ENCODE measurements around the gene UBE2G1. TPM values are rescaled to one million over a fixed set of nuclear protein-coding genes. Genes with fewer than 3 reads are reported as not detected.

Gene UBE2G1
- total and polyA plus RNA-seq, 10 of the 15 experiments (the other 5 are each of a cell fraction or from before 2014, with no cell fraction given): 24.4 to 139 (median 77.4) TPM

DNA sequence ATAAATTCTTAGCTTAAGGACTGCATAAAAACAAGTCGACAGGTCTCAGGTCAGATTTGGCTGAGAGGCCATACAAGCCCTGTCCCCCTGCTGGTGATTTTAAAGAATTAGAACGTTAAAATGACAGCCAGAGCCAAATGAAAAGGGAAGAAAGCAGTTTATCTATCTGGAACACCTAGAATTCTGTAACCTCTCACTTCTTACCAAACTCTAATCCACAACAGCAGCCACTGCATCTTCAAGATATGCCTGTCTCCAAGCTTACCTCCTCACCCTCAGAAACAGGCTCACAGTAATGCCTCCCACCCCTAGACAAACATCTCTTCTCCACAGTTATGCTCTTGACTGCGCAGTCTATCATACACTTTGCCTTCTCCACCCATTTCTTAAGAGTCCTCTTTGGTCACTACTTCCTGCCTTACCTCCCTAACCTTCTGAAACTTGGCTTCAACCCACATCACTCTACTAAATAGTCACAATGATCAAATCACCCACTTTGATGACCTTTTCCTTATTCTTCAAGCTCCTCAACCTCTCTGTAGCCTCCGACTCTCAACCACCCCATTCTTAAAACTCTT lies 116.9 kb downstream of the UBE2G1 start:
- ChIA-PET POLR2A (interaction anchor here (0.5 to 1.3 kb wide), 3 partner anchors 11 to 93 kb away, joined by 3 to 5 read pairs (median 4); no protein-coding TSS in a partner anchor), SMC1A (ENCODE audit: uncharacterized antibody, unreplicated experiment) (interaction anchor here (0.6 to 5.6 kb wide), 10 partner anchors 11 to 124 kb away, joined by 3 to 38 read pairs (median 4); partner anchors contain the start of gene ANKFY1), CTCF (interaction anchor here (0.7 to 6.2 kb wide), 17 partner anchors 9 to 293 kb away, joined by 3 to 47 read pairs (median 5); partner anchors contain the start of gene ANKFY1), RAD21 (ENCODE audit: unreplicated experiment) (interaction anchor here (0.8 to 1.7 kb wide), 4 partner anchors 14 to 163 kb away, joined by 3 to 6 read pairs (median 3); partner anchors contain the start of gene ANKFY1)
- H3K79me2 ChIP-seq (ENCODE audit: control insufficient read depth, insufficient read depth, low read length): peaks cover 68% of the 10 kb centered on the region
- H2AFZ ChIP-seq (ENCODE audit: control insufficient read depth, low read depth, low read length): no peak overlapping the region
- ATAC-seq (peak; percentile 79), FAIRE-seq (peak; percentile 65), DNase-seq (ENCODE audit: low read depth, low spot score) (no peak)
- intact Hi-C loops (cut with micrococcal nuclease; ENCODE audit: unreplicated experiment): loop anchor here (5.0 kb wide), 1 partner anchor 32 kb away; no protein-coding TSS in a partner anchor
- no peaks in the 10 kb centered on the region for H3K27me3 ChIP-seq (replicated peaks in 1 of 2; ENCODE audit: control insufficient read depth in 2 of 2, insufficient read depth in 2 of 2, low read length in 1 of 2)
- no peak overlapping the region for H3K4me2 ChIP-seq (ENCODE audit: control insufficient read depth, insufficient read depth)
- no peak overlapping the region for H3K27ac ChIP-seq (ENCODE audit: control insufficient read depth, insufficient read depth)
- H4K20me1 ChIP-seq (ENCODE audit: control insufficient read depth, insufficient read depth): no peaks in the 10 kb centered on the region; the same call in 1 of the 2 replicates
- peaks cover 3 to 13% of the 10 kb centered on the region in 2 experiments; a peak in 3 of 4 replicates for H3K36me3 ChIP-seq (ENCODE audit: control insufficient read depth in 2 of 2, insufficient read depth in 2 of 2, low read length in 1 of 2)
- H3K9me3 ChIP-seq (replicated peaks; ENCODE audit: control insufficient read depth, insufficient read depth, low read length): no peaks in the 10 kb centered on the region; the same call in 2 of the 3 replicates
- no peak overlapping the region for H3K9ac ChIP-seq (ENCODE audit: control insufficient read depth, insufficient read depth, low read length)
- H3K4me3 ChIP-seq: no peak overlapping the region
- no TSS peak for BruUV-seq (replicated peaks)
- peaks cover 5% of the 10 kb centered on the region for H3K4me1 ChIP-seq (ENCODE audit: control insufficient read depth, insufficient read depth, low read length)
- WGBS (ENCODE audit: insufficient coverage, insufficient replicate concordance, low lambda C conversion rate, missing lambda C conversion rate): 49% methylated on average over 4 of the region's 4 CpGs
- in situ Hi-C loops (cut with MboI): no loop called here
- no peak for TF ChIP-seq LARP7 (IDR thresholded peaks at IDR 0.05)
- TF ChIP-seq EGR1 (IDR thresholded peaks at IDR 0.05; ENCODE audit: borderline replicate concordance in 1 of 2, low read depth in 2 of 2, low read length in 2 of 2): no peak
- TF ChIP-seq FOXK2 (IDR thresholded peaks at IDR 0.05): no peak
- no peak for TF ChIP-seq RUNX3 (IDR thresholded peaks at IDR 0.05; ENCODE audit: low read length)
- TF ChIP-seq HDGF (IDR thresholded peaks at IDR 0.05): peak; percentile 71; the same call in 1 of the 2 replicates
- TF ChIP-seq, protein P1, sequence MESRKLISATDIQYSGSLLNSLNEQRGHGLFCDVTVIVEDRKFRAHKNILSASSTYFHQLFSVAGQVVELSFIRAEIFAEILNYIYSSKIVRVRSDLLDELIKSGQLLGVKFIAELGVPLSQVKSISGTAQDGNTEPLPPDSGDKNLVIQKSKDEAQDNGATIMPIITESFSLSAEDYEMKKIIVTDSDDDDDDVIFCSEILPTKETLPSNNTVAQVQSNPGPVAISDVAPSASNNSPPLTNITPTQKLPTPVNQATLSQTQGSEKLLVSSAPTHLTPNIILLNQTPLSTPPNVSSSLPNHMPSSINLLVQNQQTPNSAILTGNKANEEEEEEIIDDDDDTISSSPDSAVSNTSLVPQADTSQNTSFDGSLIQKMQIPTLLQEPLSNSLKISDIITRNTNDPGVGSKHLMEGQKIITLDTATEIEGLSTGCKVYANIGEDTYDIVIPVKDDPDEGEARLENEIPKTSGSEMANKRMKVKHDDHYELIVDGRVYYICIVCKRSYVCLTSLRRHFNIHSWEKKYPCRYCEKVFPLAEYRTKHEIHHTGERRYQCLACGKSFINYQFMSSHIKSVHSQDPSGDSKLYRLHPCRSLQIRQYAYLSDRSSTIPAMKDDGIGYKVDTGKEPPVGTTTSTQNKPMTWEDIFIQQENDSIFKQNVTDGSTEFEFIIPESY (IDR thresholded peaks at IDR 0.05): no peak
- 0 out of 2 replicates have a peak, but pooled peaks have one; percentile 31 for TF ChIP-seq YY1 (IDR thresholded peaks at IDR 0.05; ENCODE audit: low read depth, low read length)
- TF ChIP-seq CTCF (IDR thresholded peaks at IDR 0.05 in 2 of 3, conservative IDR thresholded peaks at IDR 0.05 in 1 of 3; ENCODE audit: control insufficient read depth in 2 of 3, extremely low read depth in 1 of 3, insufficient read depth in 1 of 3, low read depth in 3 of 3, low read length in 3 of 3): peak; percentile 45 to 62 (median 53)
- TF ChIP-seq, protein P2, sequence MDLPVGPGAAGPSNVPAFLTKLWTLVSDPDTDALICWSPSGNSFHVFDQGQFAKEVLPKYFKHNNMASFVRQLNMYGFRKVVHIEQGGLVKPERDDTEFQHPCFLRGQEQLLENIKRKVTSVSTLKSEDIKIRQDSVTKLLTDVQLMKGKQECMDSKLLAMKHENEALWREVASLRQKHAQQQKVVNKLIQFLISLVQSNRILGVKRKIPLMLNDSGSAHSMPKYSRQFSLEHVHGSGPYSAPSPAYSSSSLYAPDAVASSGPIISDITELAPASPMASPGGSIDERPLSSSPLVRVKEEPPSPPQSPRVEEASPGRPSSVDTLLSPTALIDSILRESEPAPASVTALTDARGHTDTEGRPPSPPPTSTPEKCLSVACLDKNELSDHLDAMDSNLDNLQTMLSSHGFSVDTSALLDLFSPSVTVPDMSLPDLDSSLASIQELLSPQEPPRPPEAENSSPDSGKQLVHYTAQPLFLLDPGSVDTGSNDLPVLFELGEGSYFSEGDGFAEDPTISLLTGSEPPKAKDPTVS (IDR thresholded peaks at IDR 0.05; ENCODE audit: low read depth, low read length): no peak
- TF ChIP-seq SRF (IDR thresholded peaks at IDR 0.05; ENCODE audit: low read depth in 2 of 2, low read length in 2 of 2): no peak
- peak; percentile 23; the same call in 1 of the 2 replicates for TF ChIP-seq RAD21 (IDR thresholded peaks at IDR 0.05; ENCODE audit: insufficient read depth, low read depth, low read length)
- TF ChIP-seq IRF4 (IDR thresholded peaks at IDR 0.05; ENCODE audit: low read depth, low read length): no peak
- no peak for TF ChIP-seq EED (IDR thresholded peaks at IDR 0.05; ENCODE audit: low read depth)
- peak; percentile 11; the same call in 1 of the 2 replicates for TF ChIP-seq SMC3 (IDR thresholded peaks at IDR 0.05; ENCODE audit: borderline replicate concordance, low read length)
- no peak for TF ChIP-seq SPI1 (IDR thresholded peaks at IDR 0.05; ENCODE audit: borderline replicate concordance, insufficient read depth, low read depth, low read length)
- no peak for TF ChIP-seq TCF3 (IDR thresholded peaks at IDR 0.05; ENCODE audit: borderline replicate concordance, insufficient read depth, low read depth, low read length)
